IPS-15b (cell line): ENCODE results near the gene RABGAP1L.
"Not testable (repeated sequence)": the region's sequence is repeated elsewhere in the genome, so short reads cannot be mapped to it uniquely, and the experiment has no call there.

Experiments
- H3K27me3 ChIP-seq: one replicate; pipeline ENCODE4 v1.6.1; 2013; ENCODE audit warnings: low read length; ENCODE audit not compliant: control insufficient read depth, insufficient read depth
- H3K36me3 ChIP-seq: one replicate; pipeline ENCODE4 v1.6.1; 2013; ENCODE audit warnings: low read length; ENCODE audit not compliant: control insufficient read depth, insufficient read depth
- H3K4me1 ChIP-seq: one replicate; pipeline ENCODE4 v1.6.1; 2013; ENCODE audit warnings: mild to moderate bottlenecking, low read length; ENCODE audit not compliant: control insufficient read depth, insufficient read depth
- H3K4me3 ChIP-seq: one replicate; pipeline ENCODE4 v1.5.1; 2013; ENCODE audit warnings: low read depth, low read length
- H3K9ac ChIP-seq: one replicate; pipeline ENCODE4 v1.6.1; 2013; ENCODE audit warnings: low read depth, mild to moderate bottlenecking, low read length
- H3K9me3 ChIP-seq: one replicate; pipeline ENCODE4 v1.6.1; 2013; ENCODE audit warnings: mild to moderate bottlenecking, low read length; ENCODE audit not compliant: control insufficient read depth, insufficient read depth

RABGAP1L gene

GRCh38 chr1:174640783-174641182 lies 481.5 kb downstream of the RABGAP1L start:
- H3K9me3 ChIP-seq, result no peaks in the 10 kb centered on the region
- no peaks in the 10 kb centered on the region for H3K4me1 ChIP-seq
- H3K27me3 ChIP-seq, result no peaks in the 10 kb centered on the region
- no peaks in the 10 kb centered on the region for H3K36me3 ChIP-seq
- H3K4me3 ChIP-seq, result no peak overlapping the region
- no peak overlapping the region for H3K9ac ChIP-seq

GRCh38 chr1:174642393-174642792 lies 483.1 kb downstream of the RABGAP1L start:
- Histone ChIP-seq H3K4me1 (no peaks in the 10 kb centered on the region), H3K9ac (no peak overlapping the region), H3K27me3 (no peaks in the 10 kb centered on the region), H3K9me3 (no peaks in the 10 kb centered on the region), H3K4me3 (no peak overlapping the region), H3K36me3 (no peaks in the 10 kb centered on the region)

DNA sequence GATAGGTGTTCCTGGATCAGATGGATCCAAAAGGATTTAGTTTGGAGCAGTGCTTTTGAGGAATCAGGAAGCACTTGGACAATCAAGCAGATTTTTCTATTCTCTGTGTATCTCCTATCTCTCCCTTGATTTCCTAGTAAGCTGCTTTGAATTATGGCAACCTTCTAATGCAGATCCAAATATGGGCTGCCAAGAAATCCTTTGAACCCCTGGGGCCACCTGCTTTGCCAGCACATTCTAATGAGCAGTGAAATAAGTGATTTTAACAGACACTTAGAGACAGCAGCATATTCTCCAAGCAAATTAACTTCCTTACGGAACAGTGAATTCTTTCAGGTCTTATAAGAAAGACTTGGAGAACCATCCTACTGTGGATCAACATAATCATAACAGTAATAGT lies 483.9 kb downstream of the RABGAP1L start:
- no peak overlapping the region for H3K4me3 ChIP-seq
- no peaks in the 10 kb centered on the region for H3K36me3 ChIP-seq
- no peaks in the 10 kb centered on the region for H3K9me3 ChIP-seq
- H3K27me3 ChIP-seq, result no peaks in the 10 kb centered on the region
- no peaks in the 10 kb centered on the region for H3K4me1 ChIP-seq
- no peak overlapping the region for H3K9ac ChIP-seq

DNA sequence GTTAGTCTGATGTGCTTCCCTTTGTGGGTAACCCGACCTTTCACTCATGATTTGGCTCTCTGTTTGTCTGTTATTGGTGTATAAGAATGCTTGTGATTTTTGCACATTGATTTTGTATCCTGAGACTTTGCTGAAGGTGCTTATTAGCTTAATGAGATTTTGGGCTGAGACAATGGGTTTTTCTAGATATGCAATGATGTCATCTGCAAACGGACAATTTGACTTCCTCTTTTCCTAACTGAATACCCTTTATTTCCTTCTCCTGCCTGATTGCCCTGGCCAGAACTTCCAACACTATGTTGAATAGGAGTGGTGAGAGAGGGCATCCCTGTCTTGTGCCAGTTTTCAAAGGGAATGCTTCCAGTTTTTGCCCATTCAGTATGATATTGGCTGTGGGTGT lies 490.3 kb downstream of the RABGAP1L start:
- not testable (repeated sequence) for H3K4me1 ChIP-seq, H3K4me3 ChIP-seq, H3K27me3 ChIP-seq, H3K9me3 ChIP-seq, H3K9ac ChIP-seq, H3K36me3 ChIP-seq

GRCh38 chr1:174652569-174653280 lies 493.4 kb downstream of the RABGAP1L start:
- H3K36me3 ChIP-seq, result no peaks in the 10 kb centered on the region
- H3K9me3 ChIP-seq, result no peaks in the 10 kb centered on the region
- H3K27me3 ChIP-seq, result no peaks in the 10 kb centered on the region
- H3K4me1 ChIP-seq, result peaks cover 7% of the 10 kb centered on the region
- no peak overlapping the region for H3K9ac ChIP-seq
- H3K4me3 ChIP-seq, result no peak overlapping the region

- Histone ChIP-seq H3K9me3 (no peaks in the 10 kb centered on the region), H3K36me3 (no peaks in the 10 kb centered on the region)
Observed at GRCh38 chr1:174654560-174654959, 495.2 kb downstream of the RABGAP1L start.

GRCh38 chr1:174656409-174657059 lies 497.2 kb downstream of the RABGAP1L start:
- peaks cover 7% of the 10 kb centered on the region for H3K4me1 ChIP-seq
- H3K36me3 ChIP-seq, result no peaks in the 10 kb centered on the region
- no peak overlapping the region for H3K4me3 ChIP-seq
- H3K9me3 ChIP-seq, result no peaks in the 10 kb centered on the region
- no peak overlapping the region for H3K9ac ChIP-seq
- H3K27me3 ChIP-seq, result no peaks in the 10 kb centered on the region

More at GRCh38 chr1:174654560-174654959, 495.2 kb downstream of the RABGAP1L start:
- no peaks in the 10 kb centered on the region for H3K27me3 ChIP-seq
- peaks cover 7% of the 10 kb centered on the region for H3K4me1 ChIP-seq
- H3K9ac ChIP-seq, result no peak overlapping the region
- H3K4me3 ChIP-seq, result no peak overlapping the region

- Histone ChIP-seq H3K27me3 (no peaks in the 10 kb centered on the region), H3K4me3 (no peak overlapping the region), H3K4me1 (peaks cover 7% of the 10 kb centered on the region), H3K36me3 (no peaks in the 10 kb centered on the region), H3K9ac (no peak overlapping the region), H3K9me3 (no peaks in the 10 kb centered on the region)
Observed at GRCh38 chr1:174657411-174657810, 498.1 kb downstream of the RABGAP1L start.

GRCh38 chr1:174657893-174658292 lies 498.6 kb downstream of the RABGAP1L start:
- H3K9me3 ChIP-seq, result no peaks in the 10 kb centered on the region
- H3K4me3 ChIP-seq, result no peak overlapping the region
- H3K27me3 ChIP-seq, result no peaks in the 10 kb centered on the region
- H3K4me1 ChIP-seq, result peaks cover 4% of the 10 kb centered on the region
- no peak overlapping the region for H3K9ac ChIP-seq
- no peaks in the 10 kb centered on the region for H3K36me3 ChIP-seq

DNA sequence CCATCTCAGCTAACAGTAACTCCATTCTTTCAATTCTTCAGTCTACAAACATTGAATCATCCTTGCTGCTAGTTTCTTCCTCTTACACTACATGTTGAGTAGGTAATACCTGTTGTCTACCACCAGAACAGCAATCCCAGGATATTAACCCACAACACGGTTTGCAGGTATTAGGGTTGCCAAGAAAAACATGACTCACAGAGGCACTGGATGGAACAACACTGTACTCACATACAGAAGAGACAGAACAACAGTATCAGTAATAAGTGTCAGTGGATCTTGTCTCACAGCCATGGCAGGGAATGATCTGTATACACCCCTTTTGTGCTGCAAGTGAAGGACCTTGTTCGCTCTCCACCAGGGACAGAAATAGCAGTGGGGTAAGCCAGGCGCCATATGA lies 500.5 kb downstream of the RABGAP1L start:
- Histone ChIP-seq H3K4me1 (no peaks in the 10 kb centered on the region), H3K27me3 (no peaks in the 10 kb centered on the region), H3K9ac (no peak overlapping the region), H3K4me3 (no peak overlapping the region), H3K9me3 (no peaks in the 10 kb centered on the region), H3K36me3 (no peaks in the 10 kb centered on the region)

DNA sequence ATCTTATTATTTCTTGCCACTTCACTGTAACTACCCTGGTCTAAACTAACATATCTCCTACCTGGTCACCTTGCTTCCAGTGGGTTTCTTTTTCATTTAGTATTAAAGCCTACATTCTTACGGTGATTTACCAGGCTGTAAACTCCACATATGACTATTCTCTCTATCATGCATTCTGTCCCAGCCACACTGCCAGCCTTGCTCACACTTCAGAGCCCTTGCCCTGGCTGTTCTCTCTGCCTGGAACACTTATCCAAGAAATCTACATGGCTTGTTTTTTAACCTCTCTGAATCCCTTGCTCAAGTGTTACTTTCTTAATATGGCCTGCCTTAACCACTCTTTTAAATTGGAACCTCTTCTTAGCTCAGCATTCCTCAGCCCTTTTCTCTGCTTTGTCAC lies 501.2 kb downstream of the RABGAP1L start:
- no peak overlapping the region for H3K4me3 ChIP-seq
- no peaks in the 10 kb centered on the region for H3K9me3 ChIP-seq
- no peak overlapping the region for H3K9ac ChIP-seq
- no peaks in the 10 kb centered on the region for H3K4me1 ChIP-seq
- no peaks in the 10 kb centered on the region for H3K36me3 ChIP-seq
- no peaks in the 10 kb centered on the region for H3K27me3 ChIP-seq

- no peak overlapping the region for H3K9ac ChIP-seq
- H3K36me3 ChIP-seq, result no peaks in the 10 kb centered on the region
- H3K27me3 ChIP-seq, result no peaks in the 10 kb centered on the region
- H3K4me3 ChIP-seq, result no peak overlapping the region
- H3K9me3 ChIP-seq, result no peaks in the 10 kb centered on the region
- no peaks in the 10 kb centered on the region for H3K4me1 ChIP-seq
Observed at GRCh38 chr1:174663358-174663757, 504.0 kb downstream of the RABGAP1L start.
